ENCODE results near the gene CCDC85A. TPM values are rescaled to one million over a fixed set of nuclear protein-coding genes. Genes with fewer than 3 reads are reported as not detected.

Gene CCDC85A
- polyA plus RNA-seq, 1 of the 3 experiments (the other 2 are of a cell fraction) = 48.7 TPM

- POLR2A ChIA-PET = no interaction called here
Measured at GRCh38 chr2:56182420-56182819, 1.4 kb upstream of the CCDC85A start.

More at GRCh38 chr2:56182420-56182819, 1.4 kb upstream of the CCDC85A start:
- CTCF ChIA-PET = interaction anchor here (1.7 to 4.6 kb wide), 4 partner anchors 15 to 1336 kb away, joined by 5 to 20 read pairs (median 12); no protein-coding TSS in a partner anchor
- Histone ChIP-seq H3K9me3 (no peaks in the 10 kb centered on the region), H3K4me1 (ENCODE audit: control insufficient read depth in 1 of 2, insufficient read depth in 2 of 2, low read depth in 1 of 2, low read length in 1 of 2) (peaks cover 0 to 14% of the 10 kb centered on the region in 2 experiments; a peak in 2 of 4 replicates), H3K79me2 (ENCODE audit: insufficient read depth) (peaks cover 69% of the 10 kb centered on the region), H3K27me3 (ENCODE audit: insufficient read depth) (no peaks in the 10 kb centered on the region), H3F3A (replicated peaks; ENCODE audit: insufficient read depth) (peaks cover 6% of the 10 kb centered on the region), H3K9me2 (no peaks in the 10 kb centered on the region), H3K27ac (ENCODE audit: low read depth in 2 of 2, low read length in 1 of 2) (no peak overlapping the region), H3K36me3 (replicated peaks in 1 of 2; ENCODE audit: control insufficient read depth in 1 of 2, insufficient read depth in 2 of 2, low read length in 1 of 2) (peaks cover 0 to 28% of the 10 kb centered on the region in 2 experiments), H2AFZ (ENCODE audit: low read depth) (no peak overlapping the region), H3K4me2 (peak overlapping the region; percentile 92), H3K9ac (peak overlapping the region; percentile 91; the same call in 1 of the 2 replicates), H4K20me1 (ENCODE audit: insufficient read depth) (no peaks in the 10 kb centered on the region; the same call in 1 of the 2 replicates), H3K4me3 (ENCODE audit: low read depth in 2 of 2, low read length in 1 of 2) (peak overlapping the region in 1 of 2 experiments; percentile 86; a peak in 2 of 4 replicates)
- no peak for DNase-seq
- WGBS (ENCODE audit: low lambda C conversion rate) = 80% methylated on average over 2 of the region's 2 CpGs
- TF ChIP-seq MAX (IDR thresholded peaks at IDR 0.05; ENCODE audit: low read depth) (no peak), IRF3 (IDR thresholded peaks at IDR 0.05; ENCODE audit: low read depth, low read length) (no peak), FOXM1 (IDR thresholded peaks at IDR 0.05; ENCODE audit: low read depth) (no peak), RXRA (IDR thresholded peaks at IDR 0.05; ENCODE audit: borderline replicate concordance, low read depth) (no peak), ELF1 (IDR thresholded peaks at IDR 0.05) (no peak), RFX5 (IDR thresholded peaks at IDR 0.05; ENCODE audit: low read length) (no peak), RAD21 (IDR thresholded peaks at IDR 0.05; ENCODE audit: low read length) (no peak), REST (IDR thresholded peaks at IDR 0.05; ENCODE audit: low read depth, low read length) (no peak), TAF1 (IDR thresholded peaks at IDR 0.05; ENCODE audit: borderline replicate concordance, low read depth, low read length) (no peak), NFIC (IDR thresholded peaks at IDR 0.05; ENCODE audit: borderline replicate concordance) (no peak), CHD2 (IDR thresholded peaks at IDR 0.05; ENCODE audit: low read length, partially characterized antibody) (no peak), FOSL2 (IDR thresholded peaks at IDR 0.05; ENCODE audit: borderline replicate concordance, low read depth) (no peak), SMC3 (IDR thresholded peaks at IDR 0.05; ENCODE audit: low read depth, low read length) (no peak), USF2 (IDR thresholded peaks at IDR 0.05; ENCODE audit: borderline replicate concordance, low read depth, low read length) (no peak), CTCF (IDR thresholded peaks at IDR 0.05) (no peak), RCOR1 (IDR thresholded peaks at IDR 0.05; ENCODE audit: low read length) (no peak), MEF2A (IDR thresholded peaks at IDR 0.05; ENCODE audit: borderline replicate concordance, low read depth) (no peak), GATA2 (CRISPR knock-in tag; IDR thresholded peaks at IDR 0.05) (no peak), TCF12 (IDR thresholded peaks at IDR 0.05) (no peak)

All from SK-N-SH (cell line).